HG03378 (cell line): ENCODE data around the gene NHERF1.

Experiments
- ATAC-seq: cut with Tn5 transposase; IDR thresholded peaks from one replicate; pipeline ENCODE4 v1.9.1; 2021; ENCODE audit warnings: mild to moderate bottlenecking, moderate library complexity; ENCODE audit not compliant: unreplicated experiment

Gene NHERF1

DNA sequence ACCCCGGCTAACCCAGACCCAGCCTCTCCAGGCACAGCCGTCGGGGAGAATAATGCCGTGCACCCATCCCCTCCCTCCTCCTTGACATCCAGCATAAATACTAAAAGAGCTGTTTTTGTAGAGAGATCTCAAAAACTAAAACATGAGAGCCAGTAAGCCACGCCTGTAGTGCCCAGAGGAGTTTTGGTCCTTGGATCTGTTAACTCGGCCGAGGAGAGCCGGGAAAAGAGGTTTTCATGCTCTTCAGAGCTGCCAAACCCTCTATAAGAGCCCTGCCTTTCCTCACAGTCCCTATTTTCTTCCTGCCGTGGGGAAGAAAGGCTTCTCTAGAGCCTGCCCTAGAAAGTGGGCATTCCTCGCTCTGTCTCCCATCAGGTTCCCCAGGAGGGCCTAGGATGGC is 57.9 kb downstream of the NHERF1 start:
- ATAC-seq = no peak

DNA sequence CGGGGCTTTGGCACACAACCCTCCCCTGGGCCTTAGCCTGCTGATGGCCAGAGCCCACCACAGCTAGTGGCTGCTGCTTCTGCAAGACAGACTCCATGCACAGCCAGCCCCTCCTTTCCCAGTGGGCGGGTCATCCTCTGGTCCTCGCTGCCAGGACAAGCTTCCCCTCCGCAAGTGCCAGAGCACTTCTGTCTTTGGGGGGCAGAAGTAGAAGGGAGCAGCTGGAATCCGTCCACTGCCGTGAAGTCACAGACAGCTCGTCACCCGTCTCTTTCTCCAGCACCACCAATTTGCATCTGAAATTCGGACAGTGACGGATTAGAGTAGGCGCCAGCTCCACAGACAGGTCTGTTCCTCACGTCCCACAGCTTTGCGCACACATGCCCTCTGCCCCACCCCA is 59.0 kb downstream of the NHERF1 start:
- ATAC-seq = no peak

DNA sequence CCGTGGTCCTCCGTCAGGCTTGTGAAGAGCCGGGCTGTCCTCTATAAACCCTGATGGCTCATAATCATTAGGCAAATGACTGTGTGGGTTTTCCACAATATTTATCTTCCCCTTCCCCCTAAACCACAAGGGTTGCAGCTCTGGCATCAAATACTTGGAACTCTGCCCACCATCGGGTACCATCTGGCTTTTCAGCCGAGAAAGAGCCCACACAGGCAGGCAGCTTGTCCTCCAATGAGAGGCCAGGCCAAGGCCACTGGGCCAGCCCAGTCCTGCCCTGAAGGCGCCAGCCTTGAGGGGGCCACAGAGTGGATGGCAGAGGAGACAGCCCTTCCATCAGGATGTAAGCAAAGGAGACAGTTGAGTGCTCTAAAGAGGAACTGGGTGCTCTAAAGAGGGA is 59.5 kb downstream of the NHERF1 start:
- ATAC-seq = no peak

DNA sequence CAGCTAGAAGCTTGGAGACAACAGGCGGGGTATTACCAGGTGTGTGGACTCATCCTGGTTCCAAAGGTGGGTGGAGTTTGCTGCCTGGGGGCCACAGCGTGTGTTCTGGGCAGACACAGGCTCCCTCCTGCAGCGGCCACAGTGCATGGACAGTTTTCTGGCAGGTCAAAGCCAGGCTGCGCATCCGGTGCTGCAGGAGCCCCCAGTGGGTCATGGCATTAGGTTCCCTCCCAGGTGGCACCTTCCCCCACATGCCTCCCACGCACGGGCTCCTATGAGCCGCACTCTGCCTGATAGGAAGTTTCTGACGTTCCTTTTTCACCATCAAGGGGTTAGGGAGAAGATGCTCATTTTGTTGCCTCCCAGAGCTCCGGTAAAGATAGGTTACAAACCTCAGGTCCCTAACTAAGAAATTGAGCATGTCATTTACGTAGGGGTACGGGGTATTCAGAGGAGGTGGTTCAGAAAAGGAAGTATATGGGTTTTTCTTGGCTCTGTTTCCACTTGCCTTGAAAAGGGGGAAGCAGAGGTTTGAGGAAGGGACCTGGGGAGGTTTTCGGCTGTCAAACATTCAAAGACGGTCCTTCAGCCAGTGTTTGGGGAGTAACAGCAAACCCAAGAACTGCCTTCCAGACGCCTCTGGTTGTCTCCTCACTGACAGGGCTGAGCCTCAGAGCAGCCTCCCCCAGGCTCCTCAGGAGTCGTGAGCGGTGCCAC is 60.4 kb downstream of the NHERF1 start:
- ATAC-seq = no peak

DNA sequence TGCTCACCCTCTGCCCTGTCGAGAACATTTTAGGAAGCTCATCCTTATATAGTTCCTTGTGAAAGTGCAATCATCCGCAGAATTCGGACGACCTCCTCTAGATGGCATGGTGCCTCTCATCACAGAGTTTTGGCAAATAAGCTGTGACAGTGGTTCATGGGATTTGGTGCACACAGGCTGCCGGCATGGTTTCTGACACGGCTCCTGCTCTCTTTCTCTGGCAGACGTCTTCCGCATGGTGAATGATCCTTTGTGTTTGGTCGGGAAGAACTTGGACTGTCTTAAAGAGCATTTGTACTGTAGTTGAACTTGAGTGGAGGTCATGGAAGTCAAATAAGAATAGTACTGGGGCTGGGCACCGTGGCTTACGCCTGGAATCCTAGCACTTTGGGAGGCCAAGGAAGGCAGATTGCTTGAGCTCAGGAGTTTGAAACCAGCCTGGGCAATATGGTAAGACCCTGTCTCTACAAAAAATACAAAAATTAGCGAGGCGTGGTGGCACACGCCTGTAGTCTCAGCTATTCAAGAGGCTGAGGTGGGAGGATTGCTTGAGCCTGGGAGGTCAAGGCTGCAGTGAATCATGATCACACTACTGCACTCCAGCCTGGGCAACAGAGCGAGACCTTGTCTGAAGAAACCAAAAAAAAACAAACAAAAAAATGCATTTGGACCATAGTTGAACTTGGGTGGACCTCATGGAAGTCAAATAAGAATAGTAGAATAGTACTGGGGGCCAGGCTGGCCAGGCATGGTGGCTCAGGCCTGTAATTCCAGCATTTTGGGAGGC is 62.5 kb downstream of the NHERF1 start:
- ATAC-seq = no peak

DNA sequence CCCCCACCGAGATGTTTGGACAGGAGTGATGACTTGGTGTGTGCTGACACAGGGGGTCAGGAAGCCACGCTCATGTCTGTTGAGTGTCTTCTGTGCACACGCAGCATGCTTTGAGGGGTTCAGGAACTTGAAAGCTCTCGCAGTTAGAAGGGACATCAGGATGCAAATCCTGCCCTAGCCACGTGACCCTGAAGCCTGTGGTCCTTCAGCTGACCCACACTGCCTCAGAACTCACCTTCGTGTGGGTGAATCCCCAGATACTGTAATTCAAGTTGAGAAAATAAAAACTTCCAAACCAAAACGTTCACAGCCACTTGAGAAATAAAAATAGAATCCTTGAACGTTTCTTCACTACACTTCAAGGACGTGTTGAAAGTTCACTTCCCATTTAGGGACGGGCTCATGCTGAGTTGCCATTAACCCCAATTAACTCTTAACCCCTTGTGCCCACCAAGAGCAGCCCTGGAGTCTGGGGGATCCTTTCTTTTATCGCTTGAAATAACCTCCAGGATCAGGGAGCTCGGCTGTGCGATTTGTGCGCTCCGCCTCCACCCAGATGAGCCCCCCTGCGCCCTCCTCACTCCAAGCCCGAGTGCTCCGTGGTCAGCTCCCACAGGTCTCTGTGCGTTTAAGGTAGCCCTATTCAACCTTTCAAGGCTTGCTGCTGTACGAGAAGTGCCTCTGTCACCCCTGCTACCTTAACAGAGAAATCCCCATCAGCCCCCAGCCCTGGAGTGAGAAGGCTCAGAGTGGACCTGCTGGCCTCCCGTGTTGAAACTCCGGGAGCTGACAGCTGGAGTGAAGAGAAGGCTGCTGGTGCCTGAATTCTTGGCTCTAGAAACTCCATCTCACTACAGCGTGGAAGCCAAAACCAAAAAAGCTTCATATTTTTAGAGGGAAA is 63.9 kb downstream of the NHERF1 start:
- no peak for ATAC-seq

DNA sequence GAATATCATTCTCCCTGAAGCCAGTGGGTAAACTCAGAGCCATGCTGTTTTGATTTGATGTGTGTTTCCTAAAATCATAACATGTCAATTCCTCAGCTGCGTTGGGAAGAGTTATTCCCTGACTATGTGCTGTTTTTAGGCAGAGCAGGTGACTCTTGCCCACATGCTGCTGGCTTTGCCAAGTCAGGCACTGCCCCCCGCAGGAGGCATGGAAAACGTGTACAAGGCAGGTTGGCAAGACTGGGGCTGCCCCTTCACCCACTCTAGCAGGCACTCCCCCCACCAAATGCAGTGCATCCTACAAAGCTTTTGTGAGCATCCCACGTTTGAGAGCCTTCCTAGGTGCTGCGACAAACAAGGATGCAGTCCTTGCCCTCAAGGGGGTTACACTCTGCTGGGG is 66.0 kb downstream of the NHERF1 start:
- ATAC-seq = no peak

DNA sequence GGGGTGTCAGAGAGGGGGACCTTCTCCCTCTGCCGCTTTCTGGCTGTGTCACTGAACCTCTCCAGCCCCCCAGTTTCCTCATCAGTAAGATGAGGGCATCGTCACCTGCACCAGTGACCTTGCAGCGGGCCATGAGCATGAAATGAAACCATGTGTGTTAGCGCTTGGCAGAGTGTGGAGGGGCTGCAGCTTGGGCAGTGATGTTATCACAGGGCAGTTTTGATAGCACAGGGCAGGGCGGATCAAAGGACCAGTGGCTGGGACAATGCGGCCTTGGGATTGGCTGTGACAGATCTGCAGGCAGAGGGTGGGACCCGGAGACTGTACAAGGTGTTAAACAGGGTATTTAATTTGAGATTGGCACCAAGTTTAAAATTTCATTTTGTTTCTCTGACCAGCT is 66.6 kb downstream of the NHERF1 start:
- no peak for ATAC-seq

DNA sequence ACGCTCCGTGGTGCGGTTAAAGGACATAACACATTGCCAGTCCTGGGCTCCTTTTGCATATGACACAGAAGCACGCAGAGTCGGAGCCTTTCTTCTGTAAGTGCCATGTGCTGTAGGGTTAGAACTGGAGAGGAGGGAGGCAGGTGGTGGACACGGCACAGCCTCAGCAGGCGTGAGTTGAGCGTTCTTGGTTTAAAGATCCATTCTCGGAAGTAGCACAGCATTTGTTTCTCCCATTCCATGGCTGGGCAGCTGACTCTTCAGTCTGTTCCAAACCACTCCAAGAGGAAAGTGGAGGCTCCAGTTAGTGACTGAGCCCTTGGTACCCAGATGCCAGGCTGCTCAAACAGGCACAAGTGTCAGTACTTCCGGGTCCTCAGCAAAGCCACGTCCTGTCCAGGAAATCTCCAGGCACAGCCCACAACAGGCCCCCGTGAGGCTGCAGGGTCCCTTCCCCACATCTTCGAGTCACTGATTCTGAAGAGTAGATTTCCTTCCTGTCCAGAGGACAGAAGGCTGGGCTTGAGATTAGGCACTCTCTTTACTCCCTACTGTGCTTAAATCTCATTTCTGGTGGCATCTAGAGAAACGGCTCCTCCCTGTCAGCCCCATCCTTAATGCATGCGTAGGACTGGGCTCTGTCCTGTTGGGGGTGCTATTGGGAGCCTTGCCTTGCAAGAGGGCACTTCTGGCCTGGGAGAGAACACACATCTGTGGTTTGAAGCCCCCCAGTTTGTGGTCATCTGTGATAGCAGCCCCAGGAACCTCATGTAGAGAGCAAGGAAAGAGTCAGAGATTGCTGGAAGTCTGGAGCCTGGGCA is 67.3 kb downstream of the NHERF1 start:
- ATAC-seq = no peak

DNA sequence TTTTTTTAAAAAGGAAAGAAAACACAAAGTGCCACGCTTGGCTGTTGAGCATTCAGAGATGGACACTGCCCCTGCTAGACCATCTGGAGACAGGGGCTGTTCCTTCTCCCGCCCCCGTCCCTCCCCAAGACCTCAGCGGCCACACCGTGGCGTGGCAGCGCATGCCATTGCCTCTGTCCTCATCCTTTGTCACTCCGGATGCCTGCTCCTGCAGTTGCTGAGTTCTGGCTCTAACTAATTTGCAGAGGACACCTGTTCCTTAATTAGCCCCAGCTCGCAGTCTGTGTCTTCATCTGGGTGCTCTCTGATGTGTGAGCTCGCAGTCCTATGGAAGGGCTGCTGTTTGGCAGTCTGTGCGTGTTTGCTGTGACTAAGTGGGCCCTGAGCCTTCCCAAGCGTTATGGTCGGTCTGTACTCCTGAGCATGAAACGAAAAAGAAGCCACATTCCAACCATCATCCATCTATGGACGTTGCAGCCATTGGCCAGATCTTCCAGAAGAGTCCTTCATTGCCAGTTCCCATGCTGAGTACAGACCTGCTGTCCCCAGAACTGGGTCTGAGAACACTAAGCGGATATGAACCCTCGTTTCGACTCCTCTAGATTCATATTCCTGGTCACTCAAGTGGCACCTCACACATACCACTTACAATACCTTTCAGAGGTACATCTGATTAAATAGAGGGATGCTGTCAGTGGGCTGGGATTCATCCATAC is 68.6 kb downstream of the NHERF1 start:
- no peak for ATAC-seq

DNA sequence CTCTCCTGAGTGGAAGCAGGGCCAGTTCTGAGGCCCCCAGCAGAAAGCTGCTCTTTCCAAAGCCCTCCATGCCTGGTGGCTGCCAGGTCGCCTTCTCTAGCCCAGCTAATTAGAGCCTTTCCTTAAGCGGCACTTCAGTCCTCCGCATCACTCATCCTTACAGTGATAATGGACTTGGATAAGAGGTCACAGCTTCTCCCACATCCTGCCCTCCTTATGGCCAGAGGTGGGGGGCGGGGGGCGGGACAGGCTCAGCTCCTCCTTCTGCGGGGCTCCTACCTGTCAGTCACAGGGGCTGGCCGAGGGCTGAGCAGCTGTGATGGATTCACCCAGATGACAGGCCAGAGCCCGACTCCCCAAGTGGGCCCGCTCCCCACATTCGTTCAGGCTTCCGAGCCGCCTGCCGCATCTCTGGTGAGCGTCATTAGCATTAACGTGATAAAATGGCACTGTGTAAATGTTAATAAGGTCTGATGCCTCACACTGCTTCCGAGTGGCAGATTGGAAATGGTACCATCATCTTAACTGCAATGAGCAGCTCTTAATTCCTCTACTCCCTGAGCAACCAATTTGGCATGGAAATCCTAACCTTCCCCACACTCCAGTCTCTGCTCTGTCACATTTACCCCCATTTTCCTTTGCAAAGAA is 70.0 kb downstream of the NHERF1 start:
- no peak for ATAC-seq
